Stimulated activated CD8-positive, alpha-beta memory T cell treated with anti-CD3 and anti-CD28 coated beads, Interleukin-15, amount 100 ng/mL, for 4 hours (primary cell): ENCODE measurements around the gene SHLD2.
A peak's percentile ranks its signal among the peaks of the same experiment; 100 is the strongest.
"Not testable (repeated sequence)": the region's sequence is repeated elsewhere in the genome, so short reads cannot be mapped to it uniquely, and the experiment has no call there.

Experiments used
- DNase-seq, 2 donors: peaks; one replicate each; pipeline ENCODE4 v3.0.0-alpha.2; 2020; ENCODE audit warnings: low read depth in 2 of 2

Gene SHLD2

DNA sequence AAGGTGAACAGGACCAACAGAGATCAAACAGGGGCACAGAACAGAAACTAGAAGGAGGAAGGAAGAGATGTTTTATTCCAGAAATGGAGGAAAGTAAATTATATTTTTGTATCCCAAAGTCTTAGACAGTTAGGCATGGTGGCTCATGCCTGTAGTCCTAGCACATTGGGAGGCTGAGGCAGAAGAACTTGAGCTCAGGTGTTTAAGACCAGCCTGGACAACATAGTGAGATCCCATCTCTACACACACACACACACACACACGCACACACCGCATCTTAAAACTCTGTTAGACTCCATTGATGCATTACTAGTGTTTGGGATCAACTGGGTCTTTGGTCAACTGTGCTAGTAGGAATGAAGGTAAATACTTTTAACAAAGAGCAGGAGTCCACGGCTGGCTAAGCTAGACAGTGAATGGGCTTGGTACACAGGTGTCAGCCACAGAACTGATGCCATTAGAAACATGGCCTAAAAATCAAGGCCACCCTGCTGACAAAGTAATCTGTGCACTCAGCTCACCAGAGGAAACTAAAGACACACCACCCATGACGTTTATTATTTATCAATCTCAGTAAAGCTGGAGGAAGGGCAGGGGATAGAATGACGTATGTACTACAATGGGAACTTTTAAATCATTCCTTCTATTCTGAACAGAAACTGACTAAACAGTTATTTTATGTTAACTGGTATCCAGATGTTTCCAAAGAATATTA lies 11.3 kb upstream of the SHLD2 start:
- DNase-seq = not testable (repeated sequence)

- not testable (repeated sequence) for DNase-seq
Observed at GRCh38 chr10:87084291-87084782, 10.7 kb upstream of the SHLD2 start.

DNA sequence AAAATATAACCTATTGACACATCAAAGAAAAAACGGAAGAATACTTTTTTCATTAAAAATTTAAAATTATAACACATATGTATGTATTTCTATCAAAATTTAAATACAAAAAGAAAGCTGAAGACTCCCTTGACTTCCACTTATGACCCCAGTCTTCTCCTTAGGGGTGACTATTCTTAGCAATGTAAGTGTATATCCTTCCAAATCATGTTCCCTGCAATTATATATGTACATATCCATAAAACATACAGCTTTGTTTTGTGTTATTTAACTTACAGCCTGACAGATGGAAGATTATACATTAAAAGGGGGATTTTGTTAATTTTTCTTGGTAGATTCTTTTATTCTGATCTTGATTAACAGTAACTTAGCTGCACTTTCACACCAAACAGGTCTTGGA lies 9.5 kb upstream of the SHLD2 start:
- no peak for DNase-seq

DNA sequence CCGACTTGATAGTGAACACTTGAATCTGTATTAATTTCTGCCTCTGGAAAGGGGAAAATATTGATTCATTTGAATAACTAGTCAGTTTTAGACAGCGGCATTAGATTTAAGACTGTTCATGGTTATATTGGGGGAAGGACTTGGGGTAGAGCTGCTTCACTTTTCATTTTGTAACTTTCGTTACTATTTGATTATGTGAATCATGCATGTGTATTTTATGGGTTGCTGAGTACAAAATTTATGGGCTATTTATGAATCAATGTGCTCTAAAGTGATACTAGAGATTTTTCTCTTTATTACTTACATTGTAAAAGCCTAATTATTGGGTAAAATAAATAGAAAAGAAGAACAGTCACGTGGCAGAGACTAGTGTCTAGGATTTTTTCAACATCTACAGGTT lies 5.3 kb upstream of the SHLD2 start:
- DNase-seq = no peak

DNA sequence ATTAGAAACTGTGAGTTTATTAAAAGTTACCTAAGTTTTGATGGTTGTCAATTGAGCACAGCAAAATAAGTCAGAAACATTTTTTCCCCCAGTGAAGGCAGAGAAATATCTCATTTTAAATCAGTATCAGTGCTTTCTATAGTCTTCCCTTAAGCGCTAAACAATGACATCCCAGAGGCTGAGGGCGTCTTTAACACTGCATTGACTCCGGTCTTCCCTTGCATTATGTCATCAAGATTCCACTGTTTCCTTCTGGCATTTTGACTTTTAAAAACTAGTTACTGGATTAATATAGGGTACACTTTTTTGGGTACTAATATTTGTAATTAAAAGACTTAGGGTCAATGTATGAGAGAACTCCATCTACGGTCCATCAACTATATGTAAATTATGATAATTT lies 4.2 kb upstream of the SHLD2 start:
- DNase-seq = no peak

- no peak for DNase-seq
Observed at GRCh38 chr10:87092376-87092860, 2.6 kb upstream of the SHLD2 start.

DNA sequence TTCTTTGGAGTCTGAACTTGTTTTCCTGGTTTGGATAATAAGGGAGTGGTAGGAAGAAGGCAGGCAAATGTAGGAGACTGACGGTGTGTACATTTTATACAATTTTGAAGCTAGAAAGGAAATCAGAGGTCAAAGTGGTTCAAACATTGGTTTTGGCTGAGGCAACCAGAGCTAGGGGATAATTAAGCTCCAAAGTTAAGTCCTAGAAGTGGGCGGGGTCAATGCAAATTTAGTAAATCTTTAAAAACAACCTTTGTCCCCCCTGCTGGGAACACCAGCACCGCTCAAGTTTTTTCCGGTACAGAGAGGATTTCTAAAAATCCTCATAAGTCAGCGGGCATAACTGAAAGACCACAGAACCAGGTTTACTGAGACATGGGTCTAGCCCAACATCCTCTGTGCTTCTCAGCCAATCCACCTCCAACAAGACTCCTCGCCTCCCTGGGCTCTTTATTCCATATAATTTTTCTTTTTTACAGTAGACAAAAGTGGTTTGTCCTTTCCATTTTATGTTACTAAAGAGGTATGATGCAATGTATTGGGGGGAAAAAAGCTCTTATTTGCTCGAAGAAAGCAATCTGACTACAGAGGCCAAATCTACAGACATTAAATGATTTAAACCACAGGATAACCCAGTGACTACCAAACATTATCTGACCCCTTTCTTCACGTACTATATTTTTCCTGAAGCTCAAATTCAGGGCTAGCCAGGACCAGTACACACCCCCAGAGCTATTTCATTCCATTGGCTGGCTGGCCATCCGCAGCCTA lies 2.0 kb upstream of the SHLD2 start:
- DNase-seq = no peak

DNA sequence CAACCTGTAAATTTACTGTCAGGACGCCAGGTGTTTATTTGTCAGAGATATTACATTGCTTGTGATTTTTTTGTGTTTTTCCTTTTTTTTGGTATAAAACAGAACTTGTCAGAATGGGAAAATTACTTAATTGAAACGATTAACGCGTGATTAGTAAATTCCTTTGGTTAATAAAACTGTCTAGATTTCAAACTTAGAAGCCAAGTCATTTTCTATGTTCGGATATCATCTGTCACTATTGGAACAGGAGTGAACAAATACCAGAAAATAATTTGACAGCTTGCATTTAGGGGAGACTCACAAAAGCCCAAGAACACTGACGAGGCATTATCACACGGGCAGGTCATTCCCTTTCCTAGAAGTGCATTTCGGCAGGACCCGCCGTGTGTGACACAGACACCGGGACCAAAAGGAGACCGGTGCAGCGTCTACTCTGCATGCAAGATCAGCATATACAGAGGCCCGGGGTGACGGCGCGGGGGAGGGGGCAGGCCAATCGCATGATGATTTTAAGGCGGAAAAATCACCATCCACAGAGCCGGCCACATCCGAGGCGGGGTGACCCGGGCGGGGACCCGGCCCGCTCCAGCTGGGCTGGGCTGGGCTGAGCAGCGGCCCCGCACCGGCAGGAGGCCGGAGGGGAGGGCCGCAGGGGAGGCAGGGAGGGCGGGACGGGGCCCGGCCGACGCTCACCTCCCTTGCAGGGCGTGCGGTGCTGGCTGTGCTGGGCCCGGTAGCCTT lies 1.2 kb upstream of the SHLD2 start:
- DNase-seq = peak; percentile 45 to 48

DNA sequence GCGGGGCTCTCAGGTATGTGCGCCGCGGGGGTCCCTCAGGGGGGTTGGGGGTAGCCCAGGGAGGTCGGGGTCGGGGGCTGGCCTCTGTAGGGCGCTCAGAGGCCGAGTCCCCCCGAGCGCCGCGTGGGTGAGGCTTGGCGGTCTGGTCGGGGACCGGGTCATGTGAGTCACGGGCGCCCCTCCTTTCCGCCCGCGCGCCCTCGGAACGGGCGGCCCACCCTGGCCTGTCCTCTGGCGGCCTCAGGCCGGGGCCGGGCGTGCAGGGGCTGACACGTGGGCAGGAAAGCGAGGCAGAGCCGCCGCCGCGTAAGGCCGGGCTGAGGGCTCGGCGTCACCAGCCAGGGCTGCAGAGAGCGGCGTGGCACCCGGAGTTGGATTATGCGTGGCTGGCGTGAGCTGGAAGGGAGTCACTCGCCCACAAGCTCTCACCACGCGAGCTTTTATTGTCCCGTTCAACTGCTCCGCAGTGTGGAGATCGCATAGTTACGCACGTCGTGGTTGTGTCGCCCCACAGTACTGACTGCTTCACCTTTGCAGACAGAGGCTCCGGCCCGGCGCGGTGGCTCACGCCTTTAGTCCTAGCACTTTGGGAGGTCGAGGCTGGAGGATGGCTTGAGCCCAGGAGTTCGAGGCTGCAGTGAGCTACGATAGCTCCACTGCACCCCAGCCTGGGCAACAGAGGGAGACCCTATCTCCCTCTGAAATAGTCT lies 385 bp downstream of the SHLD2 start:
- peak; percentile 59 to 79 for DNase-seq

- DNase-seq = no peak
Observed at GRCh38 chr10:87101996-87102395, 7.0 kb downstream of the SHLD2 start.

DNA sequence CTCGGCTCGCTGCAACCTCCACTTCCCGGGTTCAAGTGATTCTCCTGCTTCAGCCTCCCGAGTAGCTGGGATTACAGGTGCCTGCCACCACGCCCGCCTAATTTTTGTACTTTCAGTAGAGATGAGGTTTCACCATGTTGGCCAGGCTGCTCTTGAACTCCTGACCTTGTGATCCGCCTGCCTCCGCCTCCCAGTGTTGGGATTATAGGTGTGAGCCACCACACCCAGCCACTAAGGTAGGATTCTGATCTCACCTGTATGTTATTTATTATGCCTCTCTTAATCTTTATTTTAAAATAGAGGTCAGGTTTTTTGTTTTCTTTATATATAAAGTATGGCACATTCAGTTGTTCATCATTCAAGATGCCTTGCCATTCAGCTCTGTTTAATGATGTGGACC lies 9.7 kb downstream of the SHLD2 start:
- not testable (repeated sequence) for DNase-seq

GRCh38 chr10:87105446-87106124 lies 10.6 kb downstream of the SHLD2 start:
- no peak for DNase-seq

- not testable (repeated sequence) for DNase-seq
Observed at GRCh38 chr10:87118122-87118521, 23.1 kb downstream of the SHLD2 start.

GRCh38 chr10:87119029-87119428 lies 24.0 kb downstream of the SHLD2 start:
- DNase-seq = not testable (repeated sequence)

GRCh38 chr10:87123351-87123750 lies 28.3 kb downstream of the SHLD2 start:
- DNase-seq = not testable (repeated sequence)

DNA sequence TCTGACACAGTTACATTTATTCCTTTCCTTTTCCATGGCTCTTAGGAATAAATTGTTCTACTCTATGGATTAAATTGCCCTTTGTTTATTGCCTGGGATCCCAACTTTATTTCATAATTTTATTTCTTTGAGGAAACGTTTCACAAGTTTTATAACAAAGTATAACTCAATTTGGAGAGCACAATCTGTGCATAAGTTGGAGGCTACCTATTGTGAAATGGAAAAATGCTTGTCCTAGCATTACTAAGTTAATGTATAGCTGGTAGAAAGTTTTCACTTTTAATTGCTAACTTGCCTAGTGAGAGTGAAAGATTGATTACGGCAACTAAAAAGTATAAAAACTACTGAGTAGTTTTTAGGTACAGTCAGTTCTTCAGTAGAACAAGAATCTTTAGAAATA lies 32.0 kb downstream of the SHLD2 start:
- not testable (repeated sequence) for DNase-seq

- DNase-seq = not testable (repeated sequence)
Observed at GRCh38 chr10:87127607-87128156, 32.7 kb downstream of the SHLD2 start.

GRCh38 chr10:87132176-87132575 lies 37.2 kb downstream of the SHLD2 start:
- not testable (repeated sequence) for DNase-seq

DNA sequence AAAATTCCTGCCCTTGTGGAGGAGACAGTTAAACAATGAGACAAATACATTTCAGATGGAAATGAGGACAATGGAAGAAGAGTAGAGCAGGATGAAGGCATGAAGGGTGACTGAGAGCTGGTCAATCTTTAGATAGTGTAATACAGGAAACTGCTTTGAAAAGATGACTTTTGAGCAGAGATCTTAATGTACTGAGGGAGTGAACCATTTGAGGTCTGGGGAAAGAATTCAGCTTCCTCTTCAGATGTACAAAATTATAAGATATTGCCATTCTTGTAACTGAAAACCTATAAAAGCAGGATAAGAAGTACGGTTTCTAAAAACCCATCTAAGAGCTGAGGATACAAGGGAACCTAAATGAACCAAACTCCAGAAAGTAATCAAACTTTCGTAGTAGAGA lies 38.9 kb downstream of the SHLD2 start:
- not testable (repeated sequence) for DNase-seq

GRCh38 chr10:87134440-87134839 lies 39.4 kb downstream of the SHLD2 start:
- DNase-seq = not testable (repeated sequence)

DNA sequence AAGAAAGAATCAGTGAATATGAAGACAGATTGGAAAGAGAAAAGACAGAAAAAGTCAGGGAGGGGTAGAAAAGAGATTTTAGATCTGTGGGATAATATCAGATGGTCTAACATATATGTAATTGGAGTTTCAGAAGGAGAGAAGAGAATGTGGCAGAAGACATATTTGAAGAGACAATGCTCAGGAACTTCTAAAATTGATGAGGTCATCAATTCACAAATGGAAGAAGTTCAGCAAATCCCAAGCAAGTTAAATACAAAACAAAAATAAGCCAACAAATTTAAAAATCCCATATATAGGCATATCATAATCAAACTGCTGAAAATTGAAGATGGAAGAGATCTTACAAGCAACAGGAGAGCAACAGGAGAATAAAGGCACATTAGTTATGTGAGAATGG lies 42.5 kb downstream of the SHLD2 start:
- DNase-seq = not testable (repeated sequence)
